A549 (cell line): ENCODE results near the gene PIM3. TPM values are rescaled to one million over a fixed set of nuclear protein-coding genes. Genes with fewer than 3 reads are reported as not detected.

Source experiments
- ATAC-seq, 2 experiments: fragments of 200-7000 bp in 1 of 2; fragments of >200 bp in 1 of 2; cut with Nextera tagmentation in 1 of 2; cut with Tn5 transposase in 1 of 2; 3 replicates each; pipeline versions ENCODE4 v1.8.0 to v1.9.1; 2018 to 2020; ENCODE audit warnings: mild to moderate bottlenecking in 1 of 2, moderate library complexity in 1 of 2
- CTCF ChIA-PET: fragments of 300-600 bp; sonication (Branson Sonifier 250); formaldehyde crosslinking; extraction: SDS; loops from one replicate; lab custom pipeline; 2021; ENCODE audit warnings: antibody characterized with exemption, inconsistent platforms; lab: Yijun Ruan, JAX
- POLR2A ChIA-PET: fragments of 350-600 bp; formaldehyde crosslinking; extraction: SDS; loops from one replicate; lab custom pipeline; 2021; ENCODE audit warnings: antibody characterized with exemption, inconsistent platforms; lab: Yijun Ruan, JAX
- DNase-seq, 2 experiments: peaks; one replicate each; pipeline versions ENCODE4 v3.0.0 to v3.0.0-alpha.2; 2011 to 2016; ENCODE audit warnings: low read depth in 1 of 2, low spot score in 1 of 2
- FAIRE-seq: peaks from 2 replicates; lab custom pipeline; 2011; peaks lifted over from hg19 to GRCh38; lab: Jason Lieb, UNC
- H3K27ac ChIP-seq, 2 experiments: fragments of >200 bp; sonication (Bioruptor Twin); formaldehyde crosslinking; 3 replicates each; pipeline ENCODE4 v1.5.1; 2016 to 2017
- H3K4me1 ChIP-seq: fragments of >200 bp; sonication (Bioruptor Twin); formaldehyde crosslinking; 3 replicates; pipeline ENCODE4 v1.6.1; 2016
- H3K4me2 ChIP-seq: fragments of >200 bp; sonication (Bioruptor Twin); formaldehyde crosslinking; 3 replicates; pipeline ENCODE4 v1.6.1; 2016
- H3K4me3 ChIP-seq: fragments of >200 bp; sonication (Bioruptor Twin); formaldehyde crosslinking; 3 replicates; pipeline ENCODE4 v1.5.1; 2016
- H3K9me3 ChIP-seq: fragments of >200 bp; sonication (Bioruptor Twin); formaldehyde crosslinking; 3 replicates; pipeline ENCODE4 v1.6.1; 2016
- CTCF ChIP-seq: fragments of >200 bp; sonication (Bioruptor Twin); formaldehyde crosslinking; IDR thresholded peaks from 3 replicates; pipeline ENCODE4 v1.5.1; 2016
- E2F6 ChIP-seq: IDR thresholded peaks from 2 replicates; pipeline ENCODE4 v1.6.1; 2012; ENCODE audit warnings: low read depth, borderline replicate concordance
- HDAC2 ChIP-seq: fragments of 200-600 bp; sonication (generic); IDR thresholded peaks from 2 replicates; pipeline ENCODE4 v1.6.1; 2016
- HMGXB4 ChIP-seq: fragments of 250-450 bp; sonication (Bioruptor Pico); IDR thresholded peaks from 2 replicates; pipeline ENCODE4 v1.5.0; 2021; ENCODE audit warnings: mild to moderate bottlenecking, moderate library complexity, borderline replicate concordance
- JUN ChIP-seq, 2 experiments: fragments of >200 bp; sonication (Bioruptor Twin); formaldehyde crosslinking; IDR thresholded peaks; 2 replicates in 1 of 2; 3 replicates in 1 of 2; pipeline ENCODE4 v1.6.1; 2016 to 2017
- KDM5A ChIP-seq: fragments of 200-600 bp; sonication (generic); IDR thresholded peaks from 2 replicates; pipeline ENCODE4 v1.6.1; 2016; ENCODE audit warnings: antibody characterized with exemption, mild to moderate bottlenecking
- PBX3 ChIP-seq: IDR thresholded peaks from 2 replicates; pipeline ENCODE4 v1.6.1; 2012
- PHF8 ChIP-seq: fragments of 200-600 bp; sonication (generic); IDR thresholded peaks from 2 replicates; pipeline ENCODE4 v1.6.1; 2016; ENCODE audit warnings: low read depth, mild to moderate bottlenecking, antibody characterized with exemption, moderate library complexity, borderline replicate concordance
- POLR2A ChIP-seq: IDR thresholded peaks from 2 replicates; pipeline ENCODE4 v1.6.1; 2012; ENCODE audit warnings: mild to moderate bottlenecking, low read length
- RFX5 ChIP-seq: fragments of 450-650 bp; IDR thresholded peaks from 2 replicates; pipeline ENCODE4 v1.7.1; 2014; ENCODE audit warnings: antibody characterized with exemption, mild to moderate bottlenecking, moderate library complexity
- RNF2 ChIP-seq: fragments of 200-600 bp; sonication (generic); IDR thresholded peaks from 2 replicates; pipeline ENCODE4 v1.6.1; 2016; ENCODE audit warnings: low read depth, mild to moderate bottlenecking, antibody characterized with exemption, moderate library complexity, borderline replicate concordance
- TP53 ChIP-seq: fragments of 250-450 bp; sonication (Bioruptor Pico); IDR thresholded peaks from 2 replicates; pipeline ENCODE4 v1.5.0; 2021; ENCODE audit warnings: mild to moderate bottlenecking, moderate library complexity
- ZFP36 ChIP-seq: fragments of 450-650 bp; IDR thresholded peaks from 2 replicates; pipeline ENCODE4 v1.6.1; 2014; ENCODE audit warnings: borderline replicate concordance; ENCODE audit not compliant: partially characterized antibody
- ZSCAN20 ChIP-seq: fragments of 250-450 bp; sonication (Bioruptor Pico); IDR thresholded peaks from 2 replicates; pipeline ENCODE4 v1.8.0; 2022; ENCODE audit warnings: mild to moderate bottlenecking, moderate library complexity
- WGBS: methylation state at CpG from one replicate; pipeline ENCODE4 v1.1.6; 2017; ENCODE audit errors: missing lambda C conversion rate; 5-methylcytosine and 5-hydroxymethylcytosine counted together
- polyA plus RNA-seq, 4 experiments: library from polyadenylated mRNA; depleted of rRNA in 3 of 4; stranded (reverse); fragments of >200 nt; fragmentation: RNase III in 1 of 4; extraction: RNeasy Plus Mini Kit Qiagen cat#74134 plus additional on column Dnase treatment in 1 of 4; gene quantifications; 2 replicates in 3 of 4; 3 replicates in 1 of 4; pipeline ENCODE4 v1.2.3, GENCODE V29; 2011 to 2017

The PIM3 gene
- polyA plus RNA-seq, 2 of the 4 experiments (the other 2 are of a cell fraction) = 4.4 to 11.3 TPM

GRCh38 chr22:49971232-49972162 lies 10.9 kb downstream of the PIM3 start (continued):
- TF ChIP-seq JUN (IDR thresholded peaks at IDR 0.05) = peak; percentile 18 to 36; a peak in 1 of 5 replicates
- no peak for TF ChIP-seq HDAC2
- TF ChIP-seq POLR2A = 0 out of 2 replicates have a peak, but pooled peaks have one; percentile 25
- no peak for TF ChIP-seq RFX5
- 0 out of 2 replicates have a peak, but pooled peaks have one; percentile 0 for TF ChIP-seq E2F6
- TF ChIP-seq CTCF = no peak
- no peak for TF ChIP-seq PBX3
- 0 out of 2 replicates have a peak, but pooled peaks have one; percentile 16 for TF ChIP-seq RNF2
- TF ChIP-seq PHF8 = 0 out of 2 replicates have a peak, but pooled peaks have one; percentile 7
- no peak for TF ChIP-seq ZFP36
- no peak for TF ChIP-seq ZSCAN20
- no peak for TF ChIP-seq KDM5A
- TF ChIP-seq TP53 (CRISPR knock-in tag) = no peak

GRCh38 chr22:49972163-49973017 lies 11.8 kb downstream of the PIM3 start:
- 85% methylated on average over 14 of the region's 45 CpGs for WGBS
- Histone ChIP-seq H3K9me3 (no peaks in the 10 kb centered on the region), H3K4me2 (peak overlapping the region; percentile 89), H3K27ac (peak overlapping the region; percentile 92 to 96), H3K4me1 (peaks cover 34% of the 10 kb centered on the region), H3K4me3 (peak overlapping the region; percentile 52)
- no peak for TF ChIP-seq HMGXB4 (CRISPR knock-in tag)
- FAIRE-seq = no peak
- ATAC-seq = no peak
- POLR2A ChIA-PET = interaction anchor here (0.5 to 2.1 kb wide), 3 partner anchors 11 to 58 kb away, joined by 3 to 13 read pairs (median 3); partner anchors contain the start of gene PIM3
- DNase-seq = no peak
- CTCF ChIA-PET = no interaction called here
